Measurements from ENCODE around the gene C3.

- TF ChIP-seq CTCF (IDR thresholded peaks at IDR 0.05 in 8 of 11, conservative IDR thresholded peaks at IDR 0.05 in 3 of 11) = no peak
- no peak for TF ChIP-seq POLR2AphosphoS5 (IDR thresholded peaks at IDR 0.05)
These were observed 81.0 kb downstream of the C3 start for GRCh38 chr19:6639439-6639838.

Data from spleen (tissue), 7 donors.